Liver (tissue), 3 donors: ENCODE results near the gene ERBB4.

Experiments used
- EGR1 ChIP-seq, 2 donors: IDR thresholded peaks; 2 replicates each; pipeline ENCODE4 v1.6.1; 2016 to 2018; ENCODE audit warnings: antibody characterized with exemption in 2 of 2, low read depth in 2 of 2
- FOXA1 ChIP-seq: IDR thresholded peaks from 2 replicates; pipeline ENCODE4 v1.6.1; 2016; ENCODE audit warnings: antibody characterized with exemption
- JUND ChIP-seq, 2 donors: IDR thresholded peaks; 2 replicates each; pipeline ENCODE4 v1.6.1; 2016; ENCODE audit warnings: antibody characterized with exemption in 2 of 2
- RAD21 ChIP-seq, 2 donors: IDR thresholded peaks; 2 replicates each; pipeline ENCODE4 v1.6.1; 2016; ENCODE audit warnings: antibody characterized with exemption in 2 of 2, mild to moderate bottlenecking in 2 of 2
- SP1 ChIP-seq: IDR thresholded peaks from 2 replicates; pipeline ENCODE4 v1.6.1; 2018; ENCODE audit warnings: antibody characterized with exemption, mild to moderate bottlenecking
- YY1 ChIP-seq: IDR thresholded peaks from 2 replicates; pipeline ENCODE4 v1.6.1; 2016; ENCODE audit warnings: antibody characterized with exemption, mild to moderate bottlenecking
- TF ChIP-seq, protein P1 (sequence below): fragments of 150-350 bp; IDR thresholded peaks from 2 replicates; pipeline ENCODE4 v1.5.1; 2017; ENCODE audit warnings: improper control_type of control experiment, low read depth, low read length; ENCODE audit not compliant: missing input control
- TF ChIP-seq, protein P2 (sequence below): IDR thresholded peaks from 2 replicates; pipeline ENCODE4 v1.6.1; 2016; ENCODE audit warnings: antibody characterized with exemption
- TF ChIP-seq, protein P3 (sequence below): IDR thresholded peaks from 2 replicates; pipeline ENCODE4 v1.6.1; 2016; ENCODE audit warnings: antibody characterized with exemption, mild to moderate bottlenecking
- donor health status: healthy.
- donor health status: healthy.

DNA sequence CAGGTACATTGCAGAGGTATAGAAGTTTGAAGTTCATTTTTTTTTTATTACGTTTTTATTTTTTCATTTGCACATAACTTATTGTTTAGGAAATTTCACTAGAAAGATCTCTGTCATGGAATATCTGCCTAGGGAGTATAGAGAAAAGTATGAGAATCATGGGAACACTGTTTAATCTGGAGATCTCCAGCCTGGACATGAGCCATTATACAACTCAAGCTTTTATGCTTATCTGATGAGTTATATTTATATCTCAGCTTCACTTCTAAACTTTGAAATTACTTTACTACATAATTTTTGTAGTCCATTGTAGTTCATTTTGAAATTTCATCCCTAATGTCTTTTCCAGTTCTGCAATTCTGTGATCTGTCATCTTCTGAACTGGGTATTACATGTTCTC is 515.6 kb downstream of the ERBB4 start:
- TF ChIP-seq, protein P1, sequence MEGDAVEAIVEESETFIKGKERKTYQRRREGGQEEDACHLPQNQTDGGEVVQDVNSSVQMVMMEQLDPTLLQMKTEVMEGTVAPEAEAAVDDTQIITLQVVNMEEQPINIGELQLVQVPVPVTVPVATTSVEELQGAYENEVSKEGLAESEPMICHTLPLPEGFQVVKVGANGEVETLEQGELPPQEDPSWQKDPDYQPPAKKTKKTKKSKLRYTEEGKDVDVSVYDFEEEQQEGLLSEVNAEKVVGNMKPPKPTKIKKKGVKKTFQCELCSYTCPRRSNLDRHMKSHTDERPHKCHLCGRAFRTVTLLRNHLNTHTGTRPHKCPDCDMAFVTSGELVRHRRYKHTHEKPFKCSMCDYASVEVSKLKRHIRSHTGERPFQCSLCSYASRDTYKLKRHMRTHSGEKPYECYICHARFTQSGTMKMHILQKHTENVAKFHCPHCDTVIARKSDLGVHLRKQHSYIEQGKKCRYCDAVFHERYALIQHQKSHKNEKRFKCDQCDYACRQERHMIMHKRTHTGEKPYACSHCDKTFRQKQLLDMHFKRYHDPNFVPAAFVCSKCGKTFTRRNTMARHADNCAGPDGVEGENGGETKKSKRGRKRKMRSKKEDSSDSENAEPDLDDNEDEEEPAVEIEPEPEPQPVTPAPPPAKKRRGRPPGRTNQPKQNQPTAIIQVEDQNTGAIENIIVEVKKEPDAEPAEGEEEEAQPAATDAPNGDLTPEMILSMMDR = no peak
- TF ChIP-seq, protein P2, sequence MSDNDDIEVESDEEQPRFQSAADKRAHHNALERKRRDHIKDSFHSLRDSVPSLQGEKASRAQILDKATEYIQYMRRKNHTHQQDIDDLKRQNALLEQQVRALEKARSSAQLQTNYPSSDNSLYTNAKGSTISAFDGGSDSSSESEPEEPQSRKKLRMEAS = no peak
- TF ChIP-seq JUND (IDR thresholded peaks at IDR 0.05) (no peak), RAD21 (IDR thresholded peaks at IDR 0.05) (no peak), EGR1 (IDR thresholded peaks at IDR 0.05; ENCODE audit: low read depth in 2 of 2) (no peak), FOXA1 (no peak), YY1 (no peak), SP1 (no peak)
- TF ChIP-seq, protein P3, sequence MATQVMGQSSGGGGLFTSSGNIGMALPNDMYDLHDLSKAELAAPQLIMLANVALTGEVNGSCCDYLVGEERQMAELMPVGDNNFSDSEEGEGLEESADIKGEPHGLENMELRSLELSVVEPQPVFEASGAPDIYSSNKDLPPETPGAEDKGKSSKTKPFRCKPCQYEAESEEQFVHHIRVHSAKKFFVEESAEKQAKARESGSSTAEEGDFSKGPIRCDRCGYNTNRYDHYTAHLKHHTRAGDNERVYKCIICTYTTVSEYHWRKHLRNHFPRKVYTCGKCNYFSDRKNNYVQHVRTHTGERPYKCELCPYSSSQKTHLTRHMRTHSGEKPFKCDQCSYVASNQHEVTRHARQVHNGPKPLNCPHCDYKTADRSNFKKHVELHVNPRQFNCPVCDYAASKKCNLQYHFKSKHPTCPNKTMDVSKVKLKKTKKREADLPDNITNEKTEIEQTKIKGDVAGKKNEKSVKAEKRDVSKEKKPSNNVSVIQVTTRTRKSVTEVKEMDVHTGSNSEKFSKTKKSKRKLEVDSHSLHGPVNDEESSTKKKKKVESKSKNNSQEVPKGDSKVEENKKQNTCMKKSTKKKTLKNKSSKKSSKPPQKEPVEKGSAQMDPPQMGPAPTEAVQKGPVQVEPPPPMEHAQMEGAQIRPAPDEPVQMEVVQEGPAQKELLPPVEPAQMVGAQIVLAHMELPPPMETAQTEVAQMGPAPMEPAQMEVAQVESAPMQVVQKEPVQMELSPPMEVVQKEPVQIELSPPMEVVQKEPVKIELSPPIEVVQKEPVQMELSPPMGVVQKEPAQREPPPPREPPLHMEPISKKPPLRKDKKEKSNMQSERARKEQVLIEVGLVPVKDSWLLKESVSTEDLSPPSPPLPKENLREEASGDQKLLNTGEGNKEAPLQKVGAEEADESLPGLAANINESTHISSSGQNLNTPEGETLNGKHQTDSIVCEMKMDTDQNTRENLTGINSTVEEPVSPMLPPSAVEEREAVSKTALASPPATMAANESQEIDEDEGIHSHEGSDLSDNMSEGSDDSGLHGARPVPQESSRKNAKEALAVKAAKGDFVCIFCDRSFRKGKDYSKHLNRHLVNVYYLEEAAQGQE = no peak
